ENCODE measurements around the gene HEXIM1.

HEXIM1 gene

GRCh38 chr17:45132572-45133463, 15.5 kb upstream of the HEXIM1 start:
- DNase-seq (ENCODE audit: low read depth, low spot score) = peak; percentile 74
- TF ChIP-seq CTCF (IDR thresholded peaks at IDR 0.05; ENCODE audit: low read depth, low read length) = peak; percentile 89
- in situ Hi-C loops (cut with HindIII; ENCODE audit: low sequenced_read_pairs) = no loop called here
- peak overlapping the region; percentile 87 for H3K4me3 ChIP-seq (ENCODE audit: low read depth, low read length)

- in situ Hi-C loops (cut with HindIII; ENCODE audit: low sequenced_read_pairs) = no loop called here
- DNase-seq (ENCODE audit: low read depth, low spot score) = peak; percentile 97
- peak within 1 kb of the TSS; percentile 58 for H3K4me3 ChIP-seq (ENCODE audit: low read depth, low read length)
- TF ChIP-seq CTCF (IDR thresholded peaks at IDR 0.05; ENCODE audit: low read depth, low read length) = peak; percentile 100
Measured at GRCh38 chr17:45135192-45135977, 12.9 kb upstream of the HEXIM1 start, which contains the start of gene ACBD4. Gene ACBD4, plus strand, starts transcription at chr17:45135687. Its CDS starts 458 bp downstream, at chr17:45136145.

GRCh38 chr17:45135978-45136791, 12.1 kb upstream of the HEXIM1 start:
- DNase-seq (ENCODE audit: low read depth, low spot score) = no peak
- in situ Hi-C loops (cut with HindIII; ENCODE audit: low sequenced_read_pairs) = no loop called here
- TF ChIP-seq CTCF (IDR thresholded peaks at IDR 0.05; ENCODE audit: low read depth, low read length) = no peak
- peak overlapping the region; percentile 58 for H3K4me3 ChIP-seq (ENCODE audit: low read depth, low read length)

- no peak for DNase-seq (ENCODE audit: low read depth, low spot score)
- in situ Hi-C loops (cut with HindIII; ENCODE audit: low sequenced_read_pairs) = no loop called here
- H3K4me3 ChIP-seq (ENCODE audit: low read depth, low read length) = no peak overlapping the region
- no peak for TF ChIP-seq CTCF (IDR thresholded peaks at IDR 0.05; ENCODE audit: low read depth, low read length)
Measured at GRCh38 chr17:45136846-45137560, 11.3 kb upstream of the HEXIM1 start.

GRCh38 chr17:45137561-45138305, 10.5 kb upstream of the HEXIM1 start:
- H3K4me3 ChIP-seq (ENCODE audit: low read depth, low read length) = no peak overlapping the region
- TF ChIP-seq CTCF (IDR thresholded peaks at IDR 0.05; ENCODE audit: low read depth, low read length) = no peak
- DNase-seq (ENCODE audit: low read depth, low spot score) = no peak
- in situ Hi-C loops (cut with HindIII; ENCODE audit: low sequenced_read_pairs) = no loop called here

Measured in astrocyte of the spinal cord (primary cell).